IMR-90 (cell line): Measurements from ENCODE around the gene TCF4. TPM values are rescaled to one million over a fixed set of nuclear protein-coding genes. Genes with fewer than 3 reads are reported as not detected.

Experiments
- ATAC-seq: fragments of 200-7000 bp; cut with Tn5 transposase; 2 replicates; pipeline ENCODE4 v1.9.1; 2020; ENCODE audit warnings: low read depth, mild to moderate bottlenecking, moderate library complexity
- BruUV-seq: library from RNA; stranded (reverse); fragments of 400-500 nt; replicated peaks from 2 replicates; lab custom pipeline; 2021; lab: Mats Ljungman, UMichigan
- CTCF ChIA-PET: fragments of 300-600 bp; formaldehyde crosslinking; extraction: SDS; loops from one replicate; lab custom pipeline; 2021; ENCODE audit warnings: antibody characterized with exemption; lab: Yijun Ruan, JAX
- POLR2A ChIA-PET: fragments of 300-600 bp; sonication (Branson Sonifier 250); formaldehyde crosslinking; loops from one replicate; lab custom pipeline; 2022; ENCODE audit warnings: antibody characterized with exemption; ENCODE audit not compliant: unreplicated experiment; lab: Charles Lee
- DNase-seq: peaks from one replicate; pipeline ENCODE4 v3.0.0; 2013
- H2AFZ ChIP-seq: replicated peaks from 2 replicates; pipeline ENCODE3; 2013; ENCODE audit warnings: low read length, mild to moderate bottlenecking; ENCODE audit not compliant: poor library complexity
- H2AK5ac ChIP-seq: 2 replicates; pipeline ENCODE4 v1.6.1; 2013; ENCODE audit warnings: low read depth, low read length, inconsistent platforms
- H2AK9ac ChIP-seq: replicated peaks from 2 replicates; pipeline ENCODE3; 2013; ENCODE audit warnings: mild to moderate bottlenecking, low read depth, low read length, moderate library complexity; ENCODE audit not compliant: poor library complexity
- H2BK120ac ChIP-seq: 2 replicates; pipeline ENCODE4 v1.6.1; 2013; ENCODE audit warnings: low read depth, low read length, inconsistent platforms
- H2BK15ac ChIP-seq: 3 replicates; pipeline ENCODE4 v1.6.1; 2013; ENCODE audit warnings: low read depth, low read length, inconsistent platforms
- H2BK20ac ChIP-seq: 2 replicates; pipeline ENCODE4 v1.6.1; 2013; ENCODE audit warnings: low read depth, mild to moderate bottlenecking, inconsistent platforms, low read length, moderate library complexity
- H2BK5ac ChIP-seq: 2 replicates; pipeline ENCODE4 v1.6.1; 2013; ENCODE audit warnings: mild to moderate bottlenecking, low read depth, low read length, inconsistent platforms; ENCODE audit not compliant: poor library complexity, severe bottlenecking
- H3K14ac ChIP-seq: replicated peaks from 2 replicates; pipeline ENCODE4 v1.6.1; 2013; ENCODE audit warnings: low read depth, low read length, inconsistent platforms
- H3K18ac ChIP-seq: 2 replicates; pipeline ENCODE4 v1.6.1; 2013; ENCODE audit warnings: low read depth, low read length, control low read depth
- H3K23ac ChIP-seq: 2 replicates; pipeline ENCODE4 v1.6.1; 2013; ENCODE audit warnings: low read depth, low read length, inconsistent platforms
- H3K27ac ChIP-seq: 2 replicates; pipeline ENCODE4 v1.5.1; 2013; ENCODE audit warnings: mild to moderate bottlenecking, control low read depth, low read length; ENCODE audit not compliant: insufficient read depth
- H3K27me3 ChIP-seq: 2 replicates; pipeline ENCODE4 v1.6.1; 2013; ENCODE audit warnings: low read length; ENCODE audit not compliant: control insufficient read depth, insufficient read depth
- H3K36me3 ChIP-seq: 2 replicates; pipeline ENCODE4 v1.6.1; 2013; ENCODE audit warnings: low read length, mixed read lengths; ENCODE audit not compliant: control insufficient read depth, insufficient read depth
- H3K4ac ChIP-seq: 2 replicates; pipeline ENCODE4 v1.6.1; 2013; ENCODE audit warnings: low read depth, low read length, inconsistent platforms
- H3K4me1 ChIP-seq: 2 replicates; pipeline ENCODE4 v1.6.1; 2013; ENCODE audit warnings: low read length, mixed read lengths; ENCODE audit not compliant: control insufficient read depth, insufficient read depth
- H3K4me2 ChIP-seq: 2 replicates; pipeline ENCODE4 v1.6.1; 2013; ENCODE audit warnings: low read depth, mild to moderate bottlenecking, control low read depth, low read length, moderate library complexity
- H3K4me3 ChIP-seq: 2 replicates; pipeline ENCODE4 v1.5.1; 2013; ENCODE audit warnings: low read depth, mild to moderate bottlenecking, control low read depth, low read length, moderate library complexity; ENCODE audit not compliant: insufficient read depth
- H3K56ac ChIP-seq: 2 replicates; pipeline ENCODE4 v1.6.1; 2013; ENCODE audit warnings: low read length, inconsistent platforms; ENCODE audit not compliant: insufficient read depth; ENCODE audit errors: extremely low read depth
- H3K79me1 ChIP-seq, 2 experiments: 2 replicates each; pipeline ENCODE4 v1.6.1; 2013; ENCODE audit warnings: low read length in 2 of 2, inconsistent platforms in 1 of 2, low read depth in 1 of 2
- H3K9ac ChIP-seq: 2 replicates; pipeline ENCODE4 v1.6.1; 2013; ENCODE audit warnings: low read depth, low read length, control low read depth
- H3K9me1 ChIP-seq: 2 replicates; pipeline ENCODE4 v1.6.1; 2013; ENCODE audit warnings: low read length, inconsistent platforms; ENCODE audit not compliant: insufficient read depth
- H3K9me3 ChIP-seq: 2 replicates; pipeline ENCODE4 v1.6.1; 2013; ENCODE audit warnings: low read length; ENCODE audit not compliant: control insufficient read depth, insufficient read depth
- H4K20me1 ChIP-seq: 2 replicates; pipeline ENCODE4 v1.6.1; 2013; ENCODE audit warnings: low read length, inconsistent platforms; ENCODE audit not compliant: insufficient read depth
- H4K5ac ChIP-seq: 2 replicates; pipeline ENCODE4 v1.6.1; 2013; ENCODE audit warnings: mild to moderate bottlenecking, low read depth, low read length, control low read depth
- H4K8ac ChIP-seq, 2 experiments: 2 replicates each; pipeline ENCODE4 v1.6.1; 2013; ENCODE audit warnings: low read depth in 2 of 2, low read length in 2 of 2, control low read depth in 1 of 2, inconsistent platforms in 1 of 2
- H4K91ac ChIP-seq: 2 replicates; pipeline ENCODE4 v1.6.1; 2013; ENCODE audit warnings: low read depth, low read length, inconsistent platforms; ENCODE audit not compliant: insufficient read depth
- BHLHE40 ChIP-seq: fragments of 150-350 bp; IDR thresholded peaks from 2 replicates; pipeline ENCODE4 v1.6.1; 2016; ENCODE audit warnings: mild to moderate bottlenecking, low read depth, low read length
- CHD1 ChIP-seq: IDR thresholded peaks from 2 replicates; pipeline ENCODE4 v1.6.1; 2012; ENCODE audit warnings: low read depth, low read length, improper control_type of control experiment
- FOS ChIP-seq: fragments of 150-350 bp; IDR thresholded peaks from 2 replicates; pipeline ENCODE4 v1.6.1; 2016; ENCODE audit warnings: low read depth, low read length
- MAFK ChIP-seq: IDR thresholded peaks from 2 replicates; pipeline ENCODE4 v1.6.1; 2012; ENCODE audit warnings: low read depth, low read length, improper control_type of control experiment
- WGBS, 2 experiments: methylation state at CpG; one replicate each; pipeline versions ENCODE4 v1.1.5 to v1.1.7; 2013; ENCODE audit warnings: missing lambda C conversion rate in 2 of 2; ENCODE audit not compliant: insufficient read length in 1 of 2; ENCODE audit errors: extremely low coverage in 2 of 2; 5-methylcytosine and 5-hydroxymethylcytosine counted together
- dilution Hi-C: fragments of 300-500 bp; cut with HindIII; formaldehyde crosslinking; loops from one replicate; pipeline ENCODE4 v1.14.3; 2018; ENCODE audit warnings: low sequenced_read_pairs; ENCODE audit not compliant: unreplicated experiment
- in situ Hi-C: fragments of 300-500 bp; cut with MboI; formaldehyde crosslinking; loops from 3 replicates; pipeline ENCODE4 v1.14.3; 2019; ENCODE audit warnings: low sequenced_read_pairs, inconsistent platforms, mixed read lengths
- intact Hi-C: fragments of 100-400 bp; cut with micrococcal nuclease; formaldehyde crosslinking; loops from 2 replicates; pipeline ENCODE4 v1.10.0; 2022
- polyA plus RNA-seq, 3 experiments: library from polyadenylated mRNA; depleted of rRNA; stranded (reverse); fragments of >200 nt; gene quantifications; 2 replicates each; pipeline ENCODE4 v1.2.3, GENCODE V29; 2012; ENCODE audit warnings: low replicate concordance in 1 of 3
- total RNA-seq: library from RNA; depleted of rRNA; stranded (reverse); fragments of >200 nt; gene quantifications from 2 replicates; pipeline ENCODE4 v1.2.3, GENCODE V29; 2012

TCF4 gene
- total and polyA plus RNA-seq, 2 of the 4 experiments (the other 2 are of a cell fraction): 30.0 to 87.1 TPM

GRCh38 chr18:55309249-55309648 is 278.7 kb downstream of the TCF4 start:
- H3K4ac ChIP-seq: no peak overlapping the region
- H3K4me1 ChIP-seq: no peaks in the 10 kb centered on the region; the same call in 1 of the 2 replicates
- ChIA-PET CTCF (interaction anchor here (0.6 to 1.3 kb wide), 2 partner anchors 8 to 36 kb away, joined by 3 read pairs; no protein-coding TSS in a partner anchor), POLR2A (no interaction called here)
- no peak overlapping the region for H3K14ac ChIP-seq
- H3K27me3 ChIP-seq: no peaks in the 10 kb centered on the region
- no peak overlapping the region for H2AFZ ChIP-seq
- H3K4me3 ChIP-seq: no peak overlapping the region
- no peak overlapping the region for H3K23ac ChIP-seq
- H3K27ac ChIP-seq: no peak overlapping the region
- H3K56ac ChIP-seq: no peak overlapping the region
- no peak overlapping the region for H4K5ac ChIP-seq
- no peaks in the 10 kb centered on the region for H3K9me3 ChIP-seq
- peaks cover 2% of the 10 kb centered on the region for H3K36me3 ChIP-seq
- H3K79me1 ChIP-seq: peaks cover 38 to 66% of the 10 kb centered on the region in 2 experiments
- H3K4me2 ChIP-seq: no peak overlapping the region
- H3K9ac ChIP-seq: no peak overlapping the region
- WGBS, 2 experiments: 100% methylated on average over 1 of the region's 4 CpGs; no CpG with 5 or more reads in 1 of the 2 experiments
- no peak overlapping the region for H2AK5ac ChIP-seq
- no peak for ATAC-seq
- peaks cover 9% of the 10 kb centered on the region; the same call in 1 of the 2 replicates for H4K20me1 ChIP-seq
- H2AK9ac ChIP-seq: no peak overlapping the region
- dilution Hi-C loops: no loop called here
- H2BK120ac ChIP-seq: no peak overlapping the region
- no peak overlapping the region for H2BK5ac ChIP-seq
- H4K8ac ChIP-seq: no peak overlapping the region
- no peak overlapping the region for H4K91ac ChIP-seq
- no peak overlapping the region for H3K18ac ChIP-seq
- BruUV-seq: no TSS peak
- H2BK15ac ChIP-seq: no peak overlapping the region
- intact Hi-C loops: no loop called here
- no peak overlapping the region for H2BK20ac ChIP-seq
- TF ChIP-seq MAFK (no peak), FOS (no peak), CHD1 (no peak), BHLHE40 (no peak)
- peaks cover 9% of the 10 kb centered on the region for H3K9me1 ChIP-seq
- no peak for DNase-seq
- in situ Hi-C loops: no loop called here
